GM06990 (cell line): Measurements from ENCODE around the gene ATP6V0E1.

Experiments
- DNase-seq: peaks from one replicate; pipeline ENCODE4 v3.0.0-alpha.2; 2011; ENCODE audit not compliant: insufficient read length; ENCODE audit errors: extremely low read depth
- H3K27me3 ChIP-seq: replicated peaks from 2 replicates; pipeline ENCODE4 v1.6.0; 2011; ENCODE audit warnings: low read length; ENCODE audit not compliant: control insufficient read depth, insufficient read depth
- H3K36me3 ChIP-seq: 2 replicates; pipeline ENCODE4 v1.5.1; 2011; ENCODE audit warnings: low read length; ENCODE audit not compliant: control insufficient read depth, insufficient read depth
- H3K4me3 ChIP-seq: replicated peaks from 2 replicates; pipeline ENCODE4 v1.5.1; 2011; ENCODE audit warnings: low read depth, mild to moderate bottlenecking, control low read depth, low read length
- TF ChIP-seq, protein P1 (sequence below): IDR thresholded peaks from 2 replicates; pipeline ENCODE4 v1.5.1; 2011; ENCODE audit warnings: low read length, control low read depth, mild to moderate bottlenecking, inconsistent platforms; ENCODE audit not compliant: insufficient read depth, poor library complexity, severe bottlenecking

Gene ATP6V0E1

DNA sequence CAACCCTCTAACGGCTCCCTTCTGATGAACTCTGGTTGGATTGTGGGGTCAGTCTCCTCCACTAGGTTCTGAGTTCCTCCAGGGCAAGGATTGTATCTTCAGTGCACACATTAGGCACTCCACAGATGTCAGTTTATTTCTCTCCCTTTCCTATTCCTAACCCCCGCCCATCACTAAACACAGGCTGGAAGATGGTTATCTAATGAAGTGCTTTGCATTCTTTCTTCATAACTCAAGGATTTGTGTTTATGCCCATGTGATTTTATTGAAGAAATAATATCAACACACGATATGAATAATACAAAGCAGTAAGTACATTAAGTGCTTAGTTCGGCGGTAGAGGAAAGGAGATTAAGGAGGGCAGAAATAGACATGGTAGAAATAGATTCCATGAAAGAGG is 68.2 kb downstream of the ATP6V0E1 start:
- H3K27me3 ChIP-seq: no peaks in the 10 kb centered on the region
- TF ChIP-seq, protein P1, sequence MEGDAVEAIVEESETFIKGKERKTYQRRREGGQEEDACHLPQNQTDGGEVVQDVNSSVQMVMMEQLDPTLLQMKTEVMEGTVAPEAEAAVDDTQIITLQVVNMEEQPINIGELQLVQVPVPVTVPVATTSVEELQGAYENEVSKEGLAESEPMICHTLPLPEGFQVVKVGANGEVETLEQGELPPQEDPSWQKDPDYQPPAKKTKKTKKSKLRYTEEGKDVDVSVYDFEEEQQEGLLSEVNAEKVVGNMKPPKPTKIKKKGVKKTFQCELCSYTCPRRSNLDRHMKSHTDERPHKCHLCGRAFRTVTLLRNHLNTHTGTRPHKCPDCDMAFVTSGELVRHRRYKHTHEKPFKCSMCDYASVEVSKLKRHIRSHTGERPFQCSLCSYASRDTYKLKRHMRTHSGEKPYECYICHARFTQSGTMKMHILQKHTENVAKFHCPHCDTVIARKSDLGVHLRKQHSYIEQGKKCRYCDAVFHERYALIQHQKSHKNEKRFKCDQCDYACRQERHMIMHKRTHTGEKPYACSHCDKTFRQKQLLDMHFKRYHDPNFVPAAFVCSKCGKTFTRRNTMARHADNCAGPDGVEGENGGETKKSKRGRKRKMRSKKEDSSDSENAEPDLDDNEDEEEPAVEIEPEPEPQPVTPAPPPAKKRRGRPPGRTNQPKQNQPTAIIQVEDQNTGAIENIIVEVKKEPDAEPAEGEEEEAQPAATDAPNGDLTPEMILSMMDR: no peak
- DNase-seq: no peak
- no peaks in the 10 kb centered on the region for H3K36me3 ChIP-seq
- no peak overlapping the region for H3K4me3 ChIP-seq

DNA sequence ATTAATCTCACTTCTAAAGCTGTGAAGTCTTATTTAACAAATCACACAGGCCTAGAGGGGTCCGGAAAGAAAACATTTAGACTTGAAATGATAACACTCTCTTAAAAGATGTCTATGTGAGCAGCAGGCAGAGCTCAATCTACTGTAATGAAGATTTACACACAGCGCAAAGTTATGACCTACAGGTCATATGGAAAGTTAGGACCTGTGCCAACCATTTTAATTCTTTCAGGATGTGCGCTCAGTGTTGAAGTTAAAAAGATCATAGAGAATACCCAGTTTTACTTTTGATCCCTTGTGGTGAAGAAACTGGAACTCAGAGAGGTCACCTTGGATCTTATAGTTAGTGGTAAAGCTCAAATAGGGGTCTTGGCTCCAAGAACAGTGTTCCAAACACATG is 69.5 kb downstream of the ATP6V0E1 start:
- TF ChIP-seq, protein P1: no peak
- no peak for DNase-seq
- H3K4me3 ChIP-seq: no peak overlapping the region
- H3K27me3 ChIP-seq: no peaks in the 10 kb centered on the region
- no peaks in the 10 kb centered on the region for H3K36me3 ChIP-seq

GRCh38 chr5:173055042-173055721 is 71.6 kb downstream of the ATP6V0E1 start:
- TF ChIP-seq, protein P1: no peak
- Histone ChIP-seq H3K27me3 (no peaks in the 10 kb centered on the region), H3K4me3 (peak overlapping the region; percentile 73), H3K36me3 (no peaks in the 10 kb centered on the region)
- no peak for DNase-seq

GRCh38 chr5:173055722-173055982 is 72.1 kb downstream of the ATP6V0E1 start:
- DNase-seq: no peak
- Histone ChIP-seq H3K36me3 (no peaks in the 10 kb centered on the region), H3K27me3 (no peaks in the 10 kb centered on the region), H3K4me3 (peak overlapping the region; percentile 73)
- TF ChIP-seq, protein P1: no peak

- TF ChIP-seq, protein P1: no peak
- no peaks in the 10 kb centered on the region for H3K36me3 ChIP-seq
- H3K4me3 ChIP-seq: peak within 1 kb of the TSS; percentile 77
- DNase-seq: peak; percentile 99
- H3K27me3 ChIP-seq: no peaks in the 10 kb centered on the region
Observed at GRCh38 chr5:173055983-173056782, 72.6 kb downstream of the ATP6V0E1 start, which contains the start of gene CREBRF. CREBRF (plus strand) TSS chr5:173056352; CDS start chr5:173080776, 24,424 bp downstream.

DNA sequence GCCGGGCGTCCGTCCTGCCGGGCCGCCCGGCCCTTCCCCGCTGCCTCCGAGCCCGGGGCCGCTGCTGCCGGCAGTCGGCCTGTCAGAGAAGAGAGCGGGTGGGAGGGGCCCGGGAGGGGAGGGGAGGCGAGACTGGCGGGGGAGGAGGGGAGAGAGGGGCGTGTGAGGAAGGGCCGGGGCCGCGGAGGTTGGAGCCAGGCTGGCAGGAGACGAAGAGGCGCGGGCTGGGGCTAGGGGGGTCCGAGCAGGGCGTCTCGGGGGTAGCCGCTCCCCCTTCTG is 73.2 kb downstream of the ATP6V0E1 start:
- Histone ChIP-seq H3K27me3 (no peaks in the 10 kb centered on the region), H3K36me3 (no peaks in the 10 kb centered on the region), H3K4me3 (peak overlapping the region; percentile 77)
- no peak for DNase-seq
- TF ChIP-seq, protein P1: no peak
